GM19438 (cell line): ENCODE results near the gene IGFN1.
A peak's percentile ranks its signal among the peaks of the same experiment; 100 is the strongest.
"Not testable (repeated sequence)": the region's sequence is repeated elsewhere in the genome, so short reads cannot be mapped to it uniquely, and the experiment has no call there.

Experiments used
- ATAC-seq: cut with Tn5 transposase; IDR thresholded peaks from one replicate; pipeline ENCODE4 v1.9.1; 2021; ENCODE audit warnings: low read depth; ENCODE audit not compliant: unreplicated experiment

The IGFN1 gene

GRCh38 chr1:201163036-201163435, 27.6 kb upstream of the IGFN1 start:
- not testable (repeated sequence) for ATAC-seq

DNA sequence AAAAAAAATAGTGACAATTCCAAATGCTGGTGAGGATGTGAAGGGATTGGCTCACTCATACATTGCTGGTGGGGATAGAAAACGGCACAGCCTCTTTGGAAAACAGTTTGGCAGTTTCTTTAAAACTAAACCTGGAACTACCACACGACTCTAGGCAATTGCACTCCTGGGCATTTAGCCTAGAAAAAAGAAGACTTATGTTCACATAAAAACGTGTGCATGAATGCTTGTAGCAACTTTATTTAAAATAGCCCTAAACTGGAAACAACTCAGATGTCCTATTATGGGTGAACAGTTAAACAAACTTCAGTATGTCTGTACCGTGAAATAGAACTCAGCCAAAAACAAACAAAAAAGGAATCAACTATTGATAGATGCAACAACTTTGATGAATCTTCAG, 26.9 kb upstream of the IGFN1 start:
- ATAC-seq = no peak

GRCh38 chr1:201164645-201165044, 26.0 kb upstream of the IGFN1 start:
- ATAC-seq = no peak

DNA sequence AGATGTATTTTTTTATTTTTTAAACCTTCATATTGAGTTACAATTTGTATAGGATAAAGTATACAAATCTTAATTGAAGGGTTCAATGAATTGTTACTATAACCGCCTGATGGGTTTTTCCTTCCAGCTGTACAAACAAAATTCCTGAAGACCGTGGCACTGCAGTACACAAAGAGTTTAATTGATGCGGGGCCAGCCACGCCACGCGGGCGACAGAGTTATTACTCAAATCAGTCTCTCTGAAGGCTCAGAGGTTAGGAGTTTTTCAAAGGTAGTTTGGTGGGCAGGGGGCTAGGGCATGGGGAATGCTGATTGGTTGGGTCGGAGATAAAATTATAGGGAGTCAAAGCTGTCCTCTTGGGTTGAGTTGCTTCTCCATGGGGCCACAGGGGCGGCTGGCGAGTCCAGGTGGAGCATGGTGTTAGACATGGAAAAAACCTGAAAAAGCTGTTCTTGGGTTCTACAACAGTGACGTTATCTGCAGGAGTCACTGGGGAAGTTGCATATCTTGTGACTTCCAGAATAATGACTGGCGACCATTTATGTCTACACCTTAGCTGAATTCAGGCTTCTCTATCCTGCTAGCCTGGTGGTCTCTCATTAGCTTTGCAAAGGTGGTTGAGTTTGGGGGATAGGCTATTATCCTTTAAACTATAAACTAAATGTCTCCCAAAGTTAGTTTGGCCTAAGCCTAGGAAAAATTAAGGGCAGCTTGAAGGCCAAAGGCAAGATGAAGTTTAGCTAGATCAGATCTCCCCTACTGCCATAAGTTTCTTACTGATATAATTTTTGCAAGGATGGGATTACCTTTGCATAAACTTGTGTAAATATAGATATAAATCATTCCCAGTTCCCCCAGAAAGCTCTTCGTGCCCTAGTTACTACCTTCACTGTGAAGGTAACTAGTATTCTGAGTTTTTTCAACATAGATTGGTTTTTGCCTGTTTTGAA, 23.3 kb upstream of the IGFN1 start:
- no peak for ATAC-seq

DNA sequence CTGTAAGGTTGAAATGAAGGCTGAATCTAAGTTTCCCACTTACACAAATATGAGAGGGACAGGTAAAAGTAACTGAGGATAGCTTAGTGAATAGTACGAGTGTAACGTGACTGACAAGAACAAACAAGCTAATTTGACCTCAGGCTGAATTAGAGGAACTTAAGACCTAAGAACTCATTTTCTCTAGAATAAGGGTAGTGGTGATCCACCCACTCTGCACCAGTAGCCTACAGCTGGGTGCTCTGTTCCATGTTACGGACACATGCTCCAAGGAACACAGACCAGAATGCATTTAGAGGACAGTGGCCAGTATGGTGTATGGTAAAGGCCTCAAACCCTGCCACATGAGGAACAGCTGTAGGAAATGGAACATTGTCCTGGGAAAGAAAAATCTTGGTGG, 21.4 kb upstream of the IGFN1 start:
- ATAC-seq = no peak

DNA sequence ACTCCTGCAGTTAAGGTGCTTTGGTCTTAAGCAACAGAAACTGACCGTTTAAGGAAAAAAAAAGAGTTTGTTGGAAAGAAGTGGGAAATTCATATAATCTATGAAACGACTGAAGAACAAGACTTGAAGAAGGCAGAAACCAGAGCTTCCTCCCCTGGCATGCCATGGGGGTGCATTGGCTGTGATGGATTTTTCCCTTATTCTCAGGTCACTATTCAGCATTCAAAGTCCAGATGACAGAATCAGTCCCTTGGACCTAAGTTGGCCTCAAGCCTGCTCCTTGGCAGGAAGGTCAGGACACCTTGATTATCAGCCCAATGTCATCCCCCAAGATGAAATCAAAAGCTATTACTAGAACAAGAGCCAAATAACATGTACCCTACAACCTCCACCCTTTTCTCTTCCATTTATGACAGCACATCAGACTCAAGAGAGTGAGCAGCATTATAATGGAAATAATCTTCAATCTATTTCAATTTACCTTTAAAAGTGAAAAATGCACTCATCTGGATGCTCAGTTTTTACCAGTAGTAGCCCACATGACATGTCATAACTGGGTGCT, 20.6 kb upstream of the IGFN1 start:
- no peak for ATAC-seq

GRCh38 chr1:201170533-201171062, 20.0 kb upstream of the IGFN1 start:
- ATAC-seq = peak; percentile 98

GRCh38 chr1:201171063-201172036, 19.3 kb upstream of the IGFN1 start:
- ATAC-seq = peak; percentile 44

GRCh38 chr1:201172326-201172725, 18.3 kb upstream of the IGFN1 start:
- ATAC-seq = no peak

DNA sequence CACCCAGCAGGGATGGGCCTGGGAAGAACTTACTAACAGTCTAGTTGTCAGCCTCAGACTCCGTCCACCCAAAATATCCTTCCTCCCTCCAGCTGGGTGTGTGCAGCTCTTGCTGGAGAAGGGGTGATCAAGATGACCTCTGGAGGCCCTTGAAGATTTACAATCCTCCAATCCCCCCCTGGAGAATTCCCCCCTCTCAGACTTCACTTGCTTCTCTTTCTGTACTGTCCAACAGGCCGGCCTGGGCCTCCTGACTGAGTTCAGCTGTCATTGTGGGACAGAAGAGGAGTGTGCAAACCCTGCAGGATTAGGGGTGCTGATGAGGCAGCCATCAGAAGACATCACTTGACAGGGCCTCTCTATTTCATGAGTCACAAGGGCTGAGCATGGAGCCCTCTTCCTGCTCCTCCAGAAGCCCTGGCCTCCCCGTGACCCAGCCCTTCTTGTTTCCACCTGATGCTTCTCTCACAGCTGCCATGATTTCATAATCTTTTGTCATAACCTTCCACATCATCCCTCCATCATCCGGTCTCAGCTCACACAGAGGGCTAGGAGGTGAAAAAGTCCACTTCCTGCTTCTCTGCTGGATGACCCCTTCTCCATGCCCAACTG, 17.5 kb upstream of the IGFN1 start:
- no peak for ATAC-seq

- no peak for ATAC-seq
These were observed 16.9 kb upstream of the IGFN1 start for GRCh38 chr1:201173736-201174135.

- ATAC-seq = no peak
These were observed 14.7 kb upstream of the IGFN1 start for GRCh38 chr1:201175820-201176500.

GRCh38 chr1:201176940-201177339, 13.7 kb upstream of the IGFN1 start:
- no peak for ATAC-seq

GRCh38 chr1:201178718-201179117, 11.9 kb upstream of the IGFN1 start:
- no peak for ATAC-seq

GRCh38 chr1:201180141-201180540, 10.5 kb upstream of the IGFN1 start:
- no peak for ATAC-seq

- no peak for ATAC-seq
These were observed 9.7 kb upstream of the IGFN1 start for GRCh38 chr1:201180901-201181300.

- no peak for ATAC-seq
These were observed 9.3 kb upstream of the IGFN1 start for GRCh38 chr1:201181323-201181722.

DNA sequence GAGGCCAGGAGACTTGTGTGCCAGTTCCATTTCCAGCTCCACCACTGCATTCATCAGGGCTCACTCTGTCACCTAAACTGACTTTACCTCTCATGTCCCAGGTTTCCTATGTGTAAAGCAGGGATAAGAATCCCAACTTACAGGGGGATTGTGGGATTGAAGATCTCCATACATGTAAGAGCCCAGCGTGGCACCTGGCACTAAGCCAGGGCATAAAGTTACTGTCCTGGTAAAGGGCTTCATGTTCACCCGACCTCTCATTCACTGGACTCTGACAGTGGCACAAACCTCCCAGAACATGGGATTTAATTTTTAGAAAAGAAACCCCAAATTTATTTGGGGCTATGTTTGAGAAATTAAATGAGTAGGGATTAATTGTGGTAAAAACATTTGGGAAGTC, 8.9 kb upstream of the IGFN1 start:
- no peak for ATAC-seq

- ATAC-seq = no peak
These were observed 7.4 kb upstream of the IGFN1 start for GRCh38 chr1:201183209-201183608.

DNA sequence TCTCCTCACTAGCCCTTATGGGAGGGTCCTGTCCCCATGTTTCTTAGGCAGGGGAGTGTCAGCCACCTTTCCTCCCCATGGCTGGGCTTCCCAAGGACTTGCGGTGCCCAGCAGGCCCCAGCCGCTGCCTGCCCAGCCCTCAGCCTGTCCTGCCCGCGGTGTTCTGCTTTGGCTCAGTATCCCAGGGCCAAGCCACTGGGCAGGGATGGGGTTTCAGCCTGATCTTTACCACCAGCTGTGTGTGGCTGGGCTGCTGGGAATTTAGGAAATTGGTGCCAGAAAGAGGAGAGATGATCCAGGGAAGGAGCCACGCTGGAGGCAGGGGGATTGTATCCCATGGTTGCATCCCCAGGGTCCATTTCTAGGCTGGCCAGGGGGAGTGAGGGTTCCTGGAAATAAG, 6.9 kb upstream of the IGFN1 start:
- no peak for ATAC-seq
